Stimulated activated CD8-positive, alpha-beta memory T cell treated with anti-CD3 and anti-CD28 coated beads, Interleukin-7, amount 100 ng/mL, for 1 hour (primary cell): ENCODE results near the gene ARID3A.
"Not testable (repeated sequence)": the region's sequence is repeated elsewhere in the genome, so short reads cannot be mapped to it uniquely, and the experiment has no call there.

Experiments
- DNase-seq, 2 donors: peaks; one replicate each; pipeline ENCODE4 v3.0.0-alpha.2; 2020; ENCODE audit warnings: low read depth in 2 of 2

The ARID3A gene

GRCh38 chr19:945401-946252 is 19.8 kb downstream of the ARID3A start:
- DNase-seq = no peak

- DNase-seq = no peak
Measured at GRCh38 chr19:947090-947706, 21.4 kb downstream of the ARID3A start.

DNA sequence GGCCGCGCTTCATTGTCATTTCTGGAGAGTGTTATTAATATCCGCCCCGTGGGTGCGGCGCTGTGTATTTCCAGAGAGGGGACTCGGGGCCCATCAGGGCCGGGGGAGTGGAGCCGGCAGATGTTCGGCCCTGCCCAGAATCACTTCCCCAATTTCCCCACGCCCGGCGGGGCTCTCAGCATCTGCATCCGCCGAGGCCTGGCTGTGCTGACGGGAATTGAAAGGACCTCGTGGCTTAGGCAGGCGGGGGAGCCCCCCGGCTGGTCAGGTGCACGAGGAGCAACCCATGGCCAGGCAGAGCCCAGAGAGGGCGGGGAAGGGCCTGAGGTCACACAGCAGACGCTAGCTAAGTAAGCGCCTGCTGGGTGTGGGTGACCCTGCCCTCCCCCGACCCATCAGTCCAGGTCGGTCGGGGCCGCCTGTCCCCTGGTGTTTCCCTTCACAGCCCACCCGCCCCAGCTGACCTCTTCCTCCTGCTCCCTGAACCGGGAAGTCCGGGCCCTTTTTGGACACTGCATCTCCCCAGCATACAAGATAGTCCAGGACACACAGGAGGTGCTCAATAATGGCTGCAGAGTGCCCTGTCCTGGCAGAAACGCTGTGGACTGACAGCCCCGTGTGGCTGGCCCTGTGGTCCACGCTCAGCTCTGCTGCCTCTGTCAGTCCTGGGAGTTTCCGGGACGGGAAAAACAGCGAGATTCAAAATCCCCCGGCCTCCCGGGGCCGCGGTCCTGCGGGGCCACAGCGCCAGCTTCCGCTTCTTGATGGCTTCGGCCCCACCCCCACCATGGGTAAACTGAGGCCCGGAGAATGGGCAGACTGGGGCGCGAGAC is 22.1 kb downstream of the ARID3A start:
- DNase-seq = no peak

- DNase-seq = no peak
Measured at GRCh38 chr19:948842-949496, 23.1 kb downstream of the ARID3A start.

DNA sequence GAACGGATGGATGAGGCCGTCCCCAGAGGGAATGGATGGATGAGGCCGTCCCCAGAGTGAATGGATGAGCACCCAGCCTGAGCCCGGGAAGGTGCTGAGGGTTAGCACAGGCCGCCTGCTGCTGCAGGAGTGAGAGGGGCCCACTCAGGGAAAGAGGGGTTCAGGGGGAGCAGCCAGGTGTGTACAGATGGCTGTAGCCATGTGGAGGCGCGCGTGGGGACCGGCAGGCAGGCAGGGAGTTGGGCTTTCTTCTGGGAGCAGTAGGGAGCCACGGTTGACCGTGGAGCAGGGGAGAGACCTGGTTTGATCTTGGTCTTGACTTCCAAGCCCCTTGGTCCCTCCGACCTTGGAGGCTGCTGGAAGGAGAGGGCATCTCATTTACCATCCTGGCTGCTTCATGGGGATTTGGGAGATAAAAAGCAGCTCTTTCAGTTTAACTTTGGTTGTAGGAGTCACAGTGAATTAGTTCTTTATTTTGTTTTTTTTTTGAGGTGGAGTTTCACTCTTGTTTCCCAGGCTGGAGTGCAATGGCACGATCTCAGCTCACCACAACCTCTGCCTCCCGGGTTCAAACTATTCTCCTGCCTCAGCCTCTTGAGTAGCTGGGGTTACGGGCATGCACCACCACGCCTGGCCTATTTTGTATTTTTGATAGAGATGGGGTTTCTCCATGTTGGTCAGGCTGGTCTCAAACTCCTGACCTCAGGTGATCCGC is 24.7 kb downstream of the ARID3A start:
- no peak for DNase-seq

DNA sequence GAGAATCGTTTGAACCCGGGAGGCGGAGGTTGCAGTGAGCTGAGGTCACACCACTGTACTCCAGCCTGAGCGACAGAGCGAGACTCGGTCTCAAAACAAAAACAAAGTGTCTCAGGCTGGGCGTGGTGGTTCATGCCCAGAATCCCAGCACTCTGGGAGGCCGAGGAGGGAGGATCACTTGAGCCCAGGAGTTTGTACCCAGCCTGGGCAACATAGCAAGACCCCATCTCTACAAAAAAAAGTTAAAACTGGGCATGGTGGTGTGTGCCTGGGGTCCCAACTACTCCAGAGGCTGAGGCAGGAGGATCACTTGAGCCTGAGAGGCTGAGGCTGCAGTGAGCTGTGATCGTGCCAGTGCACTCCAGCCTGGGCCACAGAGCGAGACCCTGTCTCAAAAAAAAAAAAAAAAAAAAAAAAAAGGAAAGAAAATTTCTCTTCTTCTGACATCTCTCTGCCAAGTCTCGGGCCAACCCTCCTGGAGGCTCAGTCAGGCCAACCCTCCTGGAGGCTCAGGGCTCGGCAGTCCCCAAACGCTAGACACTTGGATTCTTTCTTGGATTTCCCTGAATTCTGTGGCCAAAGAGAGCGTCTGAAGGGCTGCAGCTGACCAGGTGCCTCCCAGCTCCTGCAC is 26.3 kb downstream of the ARID3A start:
- no peak for DNase-seq

GRCh38 chr19:952680-953444 is 27.0 kb downstream of the ARID3A start:
- DNase-seq = no peak

DNA sequence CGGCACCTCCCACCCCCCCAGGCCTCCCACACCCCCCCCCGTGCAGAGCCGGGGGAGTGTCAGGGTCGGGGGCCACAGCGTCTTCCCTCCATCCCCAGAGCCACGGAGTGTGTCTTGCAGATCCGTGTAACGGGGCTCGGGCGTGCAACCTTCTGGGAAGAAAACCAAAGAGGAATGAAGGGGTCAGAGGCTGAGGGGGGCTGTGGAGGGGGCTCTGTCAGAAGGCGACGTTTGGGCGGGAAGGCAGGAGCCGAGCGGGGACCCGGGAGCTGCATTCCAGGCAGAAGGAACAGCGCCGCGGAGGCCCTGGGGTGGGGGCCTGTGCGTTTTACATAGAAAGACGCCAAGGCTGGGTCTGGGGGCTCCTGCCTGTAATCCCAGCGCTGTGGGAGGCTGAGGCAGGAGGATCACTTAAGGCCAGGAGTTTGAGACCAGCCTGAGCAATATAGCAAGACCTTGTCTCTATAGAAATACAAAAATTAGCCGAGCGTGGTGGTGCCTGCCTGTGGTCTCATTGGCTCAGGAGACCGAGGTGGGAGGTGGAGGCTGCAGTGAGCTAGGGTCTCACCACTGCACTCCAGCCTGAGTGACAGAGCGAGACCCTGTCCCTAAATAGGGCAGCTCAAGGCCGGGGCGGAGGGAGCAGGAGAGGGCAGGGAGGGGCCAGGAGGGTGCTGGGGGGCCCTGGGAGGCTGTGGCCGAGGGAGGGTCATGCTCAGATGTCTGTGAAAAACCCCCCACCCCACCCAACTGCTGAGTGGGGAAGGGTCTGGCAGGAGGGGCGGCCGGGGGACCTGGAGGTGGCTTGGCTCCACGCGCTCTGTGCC is 27.8 kb downstream of the ARID3A start:
- DNase-seq = no peak

DNA sequence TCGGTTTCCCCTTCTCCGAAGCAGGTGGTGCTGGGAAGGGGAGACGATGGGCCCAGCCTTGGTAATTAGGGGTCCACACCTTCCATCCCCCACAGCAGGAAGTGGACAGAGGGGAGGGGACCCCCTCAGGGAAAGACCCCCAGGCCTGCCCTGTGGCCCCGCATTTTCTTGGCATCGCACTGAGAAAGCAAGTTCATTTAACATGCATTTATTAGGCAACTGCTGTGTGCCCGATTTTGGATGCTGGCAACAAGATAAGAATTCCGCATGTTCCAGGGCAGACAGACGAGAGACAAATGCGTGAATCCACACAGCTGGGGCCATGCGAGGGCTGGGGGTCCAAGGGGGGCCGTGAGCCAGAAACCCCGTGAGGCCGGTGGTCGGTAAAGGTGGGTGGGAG is 28.4 kb downstream of the ARID3A start:
- DNase-seq = no peak

GRCh38 chr19:954672-955494 is 29.0 kb downstream of the ARID3A start:
- DNase-seq = no peak

DNA sequence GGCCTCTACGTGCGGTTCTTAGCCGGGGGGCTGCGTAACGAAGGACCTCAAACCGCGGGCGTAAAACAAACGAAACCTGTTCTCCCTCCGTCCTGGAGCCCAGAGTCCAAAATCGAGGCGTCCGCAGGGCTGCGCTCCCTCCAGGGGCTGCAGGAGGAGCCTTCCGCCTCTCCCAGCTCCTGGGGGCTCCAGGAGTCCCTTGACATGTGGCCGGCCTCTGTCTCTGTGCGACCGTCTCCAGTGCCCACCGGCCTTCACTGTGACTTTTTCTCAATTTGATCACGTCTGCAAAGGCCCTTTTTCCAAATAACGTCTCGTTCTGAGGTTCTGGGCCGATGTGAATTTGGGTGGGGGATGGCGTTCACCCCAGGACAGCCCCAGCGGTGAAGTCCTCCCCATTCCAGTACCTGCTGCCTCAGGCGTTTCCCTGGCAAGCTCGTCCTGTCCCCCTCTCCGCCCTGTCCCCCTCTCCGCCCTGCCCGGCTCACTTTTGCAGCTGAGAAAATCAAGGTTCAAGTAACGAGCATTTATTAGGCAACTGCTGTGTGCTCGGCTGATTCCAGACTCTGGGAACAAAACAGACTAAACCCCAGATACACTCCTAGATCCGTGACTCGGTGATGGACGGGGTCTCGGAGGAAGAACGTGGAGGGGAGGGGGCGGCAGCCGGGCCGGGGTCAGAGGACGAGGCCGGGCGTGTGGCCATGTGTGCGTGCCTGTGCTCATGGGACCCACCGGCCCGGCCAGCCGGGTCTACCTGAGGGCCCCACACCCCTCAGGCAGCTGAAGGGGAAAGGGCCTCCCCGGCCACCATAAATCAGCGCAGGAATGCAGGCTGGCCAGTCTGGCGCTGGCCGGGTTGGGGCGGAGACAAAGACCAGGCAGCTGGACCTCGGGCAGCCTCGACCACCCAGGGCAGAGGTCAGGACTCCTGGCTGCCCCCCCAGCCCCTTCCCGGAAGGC is 30.2 kb downstream of the ARID3A start:
- no peak for DNase-seq

DNA sequence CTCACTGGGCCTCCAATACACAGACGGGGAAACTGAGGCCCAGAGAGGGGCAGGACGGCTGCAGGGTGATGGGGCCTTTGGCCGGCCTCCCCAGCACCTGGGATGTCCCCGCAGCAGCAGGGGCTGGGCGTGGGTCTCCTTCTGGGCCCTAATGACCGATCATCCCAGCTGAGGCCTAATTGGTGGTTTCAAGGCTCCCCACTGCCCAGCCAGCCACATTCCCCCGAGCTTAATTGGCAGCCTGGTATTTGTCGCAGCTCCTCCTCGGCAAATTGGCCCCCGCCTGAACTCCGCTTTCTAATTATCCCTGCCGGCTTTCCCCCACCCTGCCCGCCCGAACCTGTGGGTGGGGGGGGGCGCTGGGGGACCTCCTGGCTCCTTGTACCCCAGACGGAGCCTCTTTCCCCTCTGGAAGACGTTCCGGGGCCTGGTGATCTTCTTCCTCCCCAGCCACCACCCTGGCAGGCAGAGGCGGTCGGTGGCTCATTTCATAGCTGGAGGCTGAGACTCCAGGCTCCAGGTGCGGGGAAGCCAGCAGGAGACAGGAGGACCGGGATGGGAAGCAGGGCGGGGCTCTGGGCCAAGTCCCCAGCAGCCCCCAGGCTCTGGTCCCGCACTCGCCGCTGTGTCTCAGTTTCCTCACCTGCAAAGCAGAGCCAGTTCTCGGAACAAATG is 31.1 kb downstream of the ARID3A start:
- DNase-seq = no peak

- DNase-seq = not testable (repeated sequence)
Measured at GRCh38 chr19:957578-957977, 31.7 kb downstream of the ARID3A start.

- DNase-seq = no peak
Measured at GRCh38 chr19:958967-959855, 33.4 kb downstream of the ARID3A start.

DNA sequence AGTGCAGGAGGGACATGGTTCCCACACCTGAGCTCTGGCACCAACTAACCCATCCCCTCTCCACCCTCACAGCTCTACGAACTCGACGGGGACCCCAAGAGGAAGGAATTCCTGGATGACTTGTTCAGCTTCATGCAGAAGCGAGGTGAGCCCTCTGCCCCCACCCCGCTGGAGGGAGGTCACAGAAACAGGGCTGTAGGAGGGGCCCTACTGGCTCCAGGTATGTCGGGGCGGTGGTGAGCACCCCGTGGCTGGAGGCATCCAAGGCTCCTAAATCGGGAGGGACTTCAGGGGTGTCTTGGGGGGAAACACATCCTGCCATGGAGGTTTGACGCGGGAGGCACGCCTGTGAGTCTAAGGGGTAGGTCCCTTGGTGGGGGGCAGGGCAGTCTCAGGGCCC is 34.2 kb downstream of the ARID3A start:
- DNase-seq = no peak

DNA sequence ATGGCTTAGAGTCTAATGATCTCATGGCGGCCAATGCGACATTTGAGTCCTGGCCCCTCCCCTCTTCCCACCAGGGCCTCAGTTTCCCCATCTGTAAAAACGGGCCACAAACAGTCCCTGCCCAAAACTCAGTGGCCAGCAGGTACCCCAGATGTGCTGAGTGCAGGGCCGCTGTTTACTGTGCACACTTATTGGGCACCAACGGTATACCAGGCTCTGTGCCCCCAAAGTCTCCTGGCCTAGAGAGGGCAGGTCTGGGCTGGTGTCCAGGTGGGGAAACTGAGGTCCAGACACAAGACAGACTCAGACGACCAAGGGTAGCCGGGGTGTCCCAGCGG is 34.7 kb downstream of the ARID3A start:
- DNase-seq = no peak
